Head of caudate nucleus (tissue), 42 donors: Measurements from ENCODE around the gene EPHB6.

Experiments used
- DNase-seq, 42 donors: peaks; one replicate each; pipeline versions ENCODE4 v3.0.0 to v3.0.0-alpha.2; 2020 to 2021; ENCODE audit warnings: mixed read lengths in 7 of 42
- intact Hi-C: fragments of 100-400 bp; cut with DNase I; formaldehyde crosslinking; loops from one replicate; pipeline ENCODE4 v1.15.0; 2022

The EPHB6 gene

DNA sequence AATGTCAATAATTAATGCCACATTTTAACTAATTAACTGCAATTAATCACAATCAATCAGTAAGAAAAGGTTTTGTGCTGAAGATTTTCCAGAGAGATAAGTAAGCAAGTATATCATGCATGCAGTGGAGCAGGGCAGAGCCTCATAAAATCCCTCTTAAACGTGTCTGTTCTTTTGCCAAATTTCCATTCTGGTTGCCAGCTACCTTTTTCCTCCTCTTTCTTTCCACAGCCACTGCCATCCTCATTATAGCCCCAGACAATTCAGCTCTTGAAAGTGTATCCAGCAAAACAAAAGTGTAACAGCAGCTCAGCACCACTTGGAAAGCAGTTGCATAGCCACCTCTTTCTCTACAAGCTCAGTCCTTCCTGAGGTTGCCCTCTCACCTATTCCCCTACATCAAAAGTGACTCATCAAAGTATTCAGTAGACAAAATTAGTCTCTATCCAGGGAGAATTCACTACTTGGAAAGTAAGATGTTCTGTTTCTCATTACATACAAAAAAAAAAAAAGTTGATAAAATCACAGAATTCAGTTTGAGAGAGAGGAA is 26.9 kb upstream of the EPHB6 start:
- intact Hi-C loops = no loop called here
- DNase-seq = no peak

DNA sequence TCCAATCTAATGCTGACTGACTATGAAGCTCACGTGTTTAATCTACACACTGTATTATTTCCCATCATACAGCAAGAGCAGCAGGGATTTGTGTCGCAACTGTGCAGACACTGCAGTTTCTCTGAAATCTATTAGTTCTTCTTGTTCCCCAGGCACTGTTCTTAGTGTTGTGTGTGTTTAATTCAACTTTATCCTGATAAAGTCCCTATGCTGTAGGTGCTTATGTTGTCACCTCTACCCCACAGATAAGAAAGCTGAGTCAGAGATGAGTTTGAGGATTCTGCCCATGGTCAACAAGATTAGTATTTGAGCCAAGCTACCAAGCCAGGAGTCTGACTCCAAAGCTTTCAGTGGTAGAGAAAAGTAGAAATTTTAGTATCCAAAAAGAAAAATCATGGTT is 22.5 kb upstream of the EPHB6 start:
- DNase-seq = no peak
- intact Hi-C loops = no loop called here

DNA sequence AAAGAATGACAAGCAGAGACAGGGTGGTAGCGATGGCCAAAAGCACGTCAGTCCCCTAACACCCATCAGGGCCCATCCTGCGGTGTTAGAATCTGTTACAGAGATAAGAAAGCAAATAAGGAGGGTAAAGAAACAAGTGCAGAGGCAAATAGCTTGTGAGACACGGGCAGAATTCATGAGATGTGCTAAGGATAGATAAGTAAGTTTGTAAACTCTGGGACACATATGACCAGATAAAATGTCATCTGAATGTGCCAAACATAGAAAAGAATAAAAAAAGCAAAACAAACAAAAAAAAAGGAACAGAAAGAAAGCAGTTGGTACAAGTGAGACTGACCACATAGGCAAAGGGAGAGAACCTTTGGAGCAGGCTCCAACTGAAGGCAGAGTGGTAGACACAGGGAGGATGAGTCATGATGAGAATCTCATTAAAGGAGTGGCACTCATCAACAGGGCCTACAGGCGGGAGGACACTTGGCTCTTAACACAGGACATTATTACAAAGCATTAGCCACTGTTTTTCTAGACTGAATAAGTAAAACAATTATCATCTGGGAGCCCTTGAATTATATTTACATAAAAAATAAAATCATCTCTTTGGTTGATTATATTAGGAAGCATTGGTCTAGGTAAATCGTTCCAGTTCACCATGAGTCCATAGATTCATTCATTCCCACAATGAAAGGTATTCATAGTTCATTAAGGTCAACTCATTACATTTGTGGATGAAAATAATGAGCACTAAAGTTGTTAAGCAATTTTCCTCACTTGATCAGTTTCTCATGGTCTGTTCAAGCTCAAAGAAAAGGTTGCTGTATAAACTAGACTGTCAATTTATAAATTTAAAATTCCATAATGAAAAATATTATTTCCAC is 21.5 kb upstream of the EPHB6 start:
- no peak for DNase-seq
- intact Hi-C loops = no loop called here

DNA sequence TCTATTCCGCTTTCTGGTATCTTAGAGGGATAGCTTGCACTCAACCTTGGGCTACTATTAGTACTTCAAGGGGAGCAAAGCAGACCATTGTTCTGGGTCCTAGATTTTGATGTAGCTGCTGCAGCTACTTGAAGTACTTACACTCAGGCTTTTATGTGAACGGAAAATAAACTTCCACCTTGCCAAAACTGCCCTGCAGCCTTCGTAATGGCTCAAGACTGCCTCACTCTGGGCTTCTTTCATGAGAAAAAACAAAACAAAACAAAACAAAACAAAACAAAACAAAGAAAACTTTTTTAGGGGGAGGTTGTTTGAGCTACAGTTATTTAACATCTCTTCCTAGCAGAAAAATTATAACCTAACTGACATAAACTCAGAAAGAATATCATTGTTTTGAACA is 19.4 kb upstream of the EPHB6 start:
- DNase-seq = no peak
- intact Hi-C loops = no loop called here

DNA sequence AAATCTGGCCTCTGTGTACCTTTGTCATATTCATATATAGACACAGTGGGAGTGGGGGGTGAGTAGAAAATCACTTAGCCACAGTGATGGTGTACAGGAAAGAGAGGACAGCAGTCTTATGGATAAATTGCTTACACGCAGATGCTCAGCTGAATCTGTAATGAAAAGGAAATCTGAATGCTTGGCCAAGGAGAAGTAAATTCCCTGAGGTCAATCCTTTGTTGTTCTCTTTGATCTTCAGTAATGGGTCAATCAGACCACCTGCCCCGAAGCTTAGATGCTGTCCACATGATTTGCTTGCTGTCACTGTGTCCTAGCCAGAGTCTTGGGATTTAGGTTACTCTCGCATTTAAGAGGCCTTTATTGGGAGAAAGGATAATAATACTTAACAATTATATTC is 18.4 kb upstream of the EPHB6 start:
- intact Hi-C loops = no loop called here
- no peak for DNase-seq

DNA sequence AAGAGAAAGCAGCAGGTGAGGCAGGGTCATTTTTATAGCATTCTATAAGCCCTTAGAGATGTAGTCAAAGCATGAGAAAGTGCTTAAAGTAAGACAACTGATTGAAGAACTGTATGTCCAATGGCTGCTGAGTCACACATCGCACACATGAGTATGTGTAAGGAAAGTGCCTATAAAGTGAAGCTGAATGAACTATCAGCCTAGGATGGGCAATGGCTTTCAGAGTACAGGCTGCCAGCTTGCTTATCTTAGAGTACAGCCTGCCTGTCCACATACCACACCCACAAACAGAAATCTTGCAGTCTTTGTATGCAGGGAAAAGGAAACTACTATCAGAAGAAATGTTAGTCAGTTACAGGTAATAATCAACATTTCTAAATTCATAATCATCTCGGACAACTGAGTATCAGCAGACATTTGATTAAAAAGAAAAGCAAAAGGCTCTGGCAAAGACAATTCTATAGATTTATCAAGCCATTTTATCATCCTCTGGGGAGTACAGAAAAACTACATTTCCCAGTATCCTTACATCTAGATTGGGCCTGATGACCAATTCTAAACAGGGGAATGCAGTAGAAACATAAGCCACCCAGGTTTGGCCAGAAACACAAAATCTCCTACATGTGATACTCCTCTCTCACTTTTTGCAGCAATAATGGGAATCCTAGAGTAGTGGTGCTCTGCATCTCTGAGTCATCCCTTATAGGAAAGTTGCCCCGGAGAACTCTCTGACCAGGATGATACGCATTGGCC is 16.2 kb upstream of the EPHB6 start:
- no peak for DNase-seq
- intact Hi-C loops = no loop called here

DNA sequence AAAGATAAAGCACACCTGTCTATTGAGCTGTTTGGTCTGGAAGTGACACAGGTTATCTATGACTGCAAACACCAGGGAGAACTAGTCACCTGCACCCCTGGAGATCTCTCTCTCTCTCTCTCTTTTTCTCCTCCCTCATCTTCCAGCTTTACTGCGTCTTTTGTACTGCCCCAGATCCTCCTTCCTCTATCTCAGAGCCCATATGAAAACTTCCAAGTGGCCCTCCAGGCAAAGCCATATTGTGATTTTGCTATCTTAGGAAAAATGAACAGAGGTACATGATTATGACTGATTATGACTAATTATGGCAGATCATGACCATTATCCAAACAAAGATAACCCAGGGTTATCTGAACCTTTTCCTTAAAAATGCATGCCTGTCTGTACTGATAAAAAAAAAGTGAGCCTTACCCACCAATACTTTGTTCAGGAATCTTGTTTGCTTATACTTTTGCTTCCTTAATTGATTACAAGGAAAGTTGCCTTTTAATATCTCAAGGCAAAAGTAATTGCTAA is 12.6 kb upstream of the EPHB6 start:
- DNase-seq = no peak

DNA sequence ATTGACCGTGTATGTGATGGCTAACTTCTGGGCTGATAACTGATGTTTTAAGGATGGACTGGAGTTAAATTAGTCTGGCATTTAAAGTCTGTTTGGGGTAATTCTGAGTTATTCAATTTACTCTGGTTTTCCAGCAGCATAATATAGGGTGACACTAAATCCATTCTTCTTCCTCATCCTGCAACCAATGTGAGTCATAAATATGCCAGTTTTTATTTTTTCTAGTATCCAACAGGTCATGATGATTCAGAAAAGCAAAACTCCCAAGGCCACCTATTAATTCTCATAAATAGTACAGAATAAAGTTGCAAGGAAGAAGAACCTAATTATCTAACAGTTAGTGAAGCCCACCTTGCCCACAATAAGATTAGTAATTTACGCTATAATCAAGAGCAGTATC is 7.5 kb upstream of the EPHB6 start:
- intact Hi-C loops = no loop called here
- DNase-seq = no peak

More for the DNA sequence above, 12.6 kb upstream of the EPHB6 start:
- intact Hi-C loops = no loop called here

DNA sequence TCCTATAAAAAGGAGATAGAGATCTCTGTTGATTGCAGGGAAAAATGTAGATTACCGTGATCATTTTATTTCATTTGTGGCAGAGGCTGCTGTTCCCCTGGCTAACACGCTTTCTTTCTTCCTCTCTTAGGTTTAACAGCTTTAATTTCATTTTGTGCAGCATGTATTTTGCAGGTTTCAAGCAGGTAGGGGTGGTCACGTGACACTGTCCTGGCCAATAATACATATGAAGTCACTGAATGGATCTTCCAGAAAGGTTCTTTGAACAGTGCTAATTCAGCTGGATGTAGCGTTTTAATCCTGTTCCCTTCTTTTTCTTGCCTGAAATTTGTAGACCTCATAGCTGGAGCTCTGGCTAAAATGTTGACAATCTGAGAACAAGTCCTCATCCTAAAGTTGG is 3.6 kb upstream of the EPHB6 start:
- no peak for DNase-seq
- intact Hi-C loops = loop anchor here (10.0 kb wide), 2 partner anchors 154 to 364 kb away; no protein-coding TSS in a partner anchor

DNA sequence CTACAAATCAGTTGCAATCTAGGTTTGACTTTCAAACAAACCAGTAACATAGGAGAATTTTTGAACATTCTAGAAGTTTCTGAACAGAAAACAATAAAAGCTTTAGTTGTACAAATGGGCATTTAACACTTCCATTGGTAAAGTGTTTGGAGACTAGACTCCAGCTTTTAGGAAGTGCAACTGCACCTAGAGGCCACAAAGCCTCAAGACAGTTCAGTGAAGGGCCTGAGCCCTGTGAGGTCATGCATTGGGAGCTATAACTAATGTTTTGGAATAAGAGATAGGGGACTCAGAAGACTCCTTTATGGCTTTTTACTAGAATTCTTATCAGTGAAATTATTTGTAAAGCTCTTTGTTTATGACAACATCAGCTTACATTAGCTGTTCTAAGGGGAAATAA is 3.0 kb upstream of the EPHB6 start:
- DNase-seq = no peak
- intact Hi-C loops = loop anchor here (10.0 kb wide), 2 partner anchors 153 to 363 kb away; no protein-coding TSS in a partner anchor

DNA sequence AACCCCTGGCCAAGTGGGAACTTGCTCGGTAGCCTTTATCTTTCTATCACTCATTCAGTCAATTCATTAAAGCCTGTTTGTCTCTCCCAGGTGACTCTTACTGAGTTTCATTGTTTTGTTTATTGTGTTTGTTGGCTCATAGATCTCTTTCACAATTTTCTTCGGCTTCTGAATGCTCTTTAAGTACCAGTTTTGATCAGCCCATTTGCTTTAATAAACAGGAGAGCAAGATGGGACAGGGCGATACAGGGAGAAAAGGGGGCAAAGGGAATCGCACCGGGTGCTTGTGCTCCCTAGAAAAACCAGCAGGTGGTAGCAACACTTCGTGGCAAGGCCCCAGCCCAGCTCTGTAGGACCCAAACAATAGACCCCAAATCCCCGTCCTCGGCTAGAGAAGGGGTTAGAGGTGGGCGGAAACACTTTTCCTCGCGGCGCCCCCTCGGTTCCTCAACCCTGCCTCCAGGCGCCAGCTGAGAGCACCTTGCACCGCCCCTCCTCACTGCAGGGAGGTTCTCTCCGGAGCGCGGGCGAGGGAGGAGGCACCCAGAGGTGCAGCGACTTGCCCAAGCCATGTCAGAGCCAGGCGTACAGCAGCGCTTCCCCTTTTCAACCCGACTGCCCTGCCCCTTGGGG is 1.0 kb upstream of the EPHB6 start:
- intact Hi-C loops = loop anchor here (10.0 kb wide), 2 partner anchors 151 to 361 kb away; no protein-coding TSS in a partner anchor
- peak; percentile 60 to 88 (median 73) for DNase-seq

DNA sequence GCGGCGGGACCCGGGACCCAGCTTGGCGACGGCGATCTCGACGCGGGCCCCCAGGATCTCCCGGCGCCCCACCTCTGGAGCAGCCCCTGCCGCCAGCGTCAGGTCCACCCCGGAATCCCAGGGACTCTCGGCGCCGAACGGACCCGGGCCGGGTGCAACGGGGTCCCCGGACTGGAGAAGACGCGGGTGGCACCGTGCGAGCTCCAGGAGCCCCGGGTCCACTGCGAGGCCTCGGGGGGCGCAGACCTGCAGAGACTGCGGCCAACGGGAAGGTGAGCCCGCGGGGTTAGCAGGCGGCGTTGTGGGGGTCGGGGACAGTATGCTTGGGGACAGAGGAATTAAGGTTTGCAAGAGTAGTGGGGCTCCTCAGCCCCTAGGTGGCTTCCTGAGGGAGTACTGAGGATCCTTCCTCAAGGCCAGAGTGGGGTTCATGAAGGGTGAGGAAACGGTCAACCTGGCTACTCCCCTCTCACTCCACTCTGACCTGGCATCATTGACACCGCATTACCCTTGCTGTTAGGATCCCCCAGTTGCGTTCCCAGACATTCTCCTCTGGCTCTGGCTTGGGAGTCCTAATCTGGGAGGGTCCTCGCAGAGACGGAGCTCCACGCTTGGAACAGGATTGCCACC is 353 bp downstream of the EPHB6 start:
- intact Hi-C loops = loop anchor here (10.0 kb wide), 2 partner anchors 150 to 360 kb away; no protein-coding TSS in a partner anchor
- peak in 3 of 42 donors; percentile 8 to 36 (median 11) for DNase-seq

DNA sequence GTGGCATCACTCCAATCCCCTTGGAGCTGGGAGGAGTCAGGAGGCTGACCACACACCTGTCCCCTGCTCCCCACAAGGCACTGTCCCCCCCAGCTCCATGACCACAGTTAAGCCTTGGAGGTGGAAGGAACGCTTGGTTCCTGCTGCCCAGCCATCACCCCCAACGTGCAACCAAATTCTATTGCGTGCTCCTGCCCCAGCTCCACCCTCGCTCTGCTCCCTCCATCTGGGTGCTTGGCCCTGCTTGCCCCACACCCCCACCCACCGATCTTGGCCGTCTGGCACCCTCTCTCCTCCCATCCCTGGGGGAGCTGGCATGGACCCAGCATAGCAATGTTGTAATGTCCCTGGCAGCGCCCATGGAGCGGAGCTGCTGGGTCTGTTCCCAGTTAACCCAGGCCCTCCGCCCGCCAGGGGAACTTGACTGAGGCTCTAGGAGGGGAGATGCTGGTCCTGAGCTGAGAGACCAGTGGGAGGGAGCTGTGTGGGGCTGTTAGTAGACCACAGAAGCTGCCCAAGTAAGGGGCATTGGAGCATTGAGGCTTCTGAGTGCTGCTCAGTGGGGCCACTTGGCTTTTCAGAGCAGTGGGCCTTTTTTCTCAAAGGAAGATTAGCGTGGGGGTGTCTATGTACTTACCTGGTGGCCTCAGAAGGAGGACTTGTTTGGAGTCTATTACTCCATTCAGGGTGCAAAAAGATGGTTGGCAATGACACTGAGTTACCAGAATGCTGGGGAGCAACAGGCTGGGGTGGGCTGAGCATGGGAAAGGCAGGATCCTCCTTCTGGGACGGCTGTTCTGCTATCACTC is 1.1 kb downstream of the EPHB6 start:
- peak in 29 of 42 donors; percentile 35 to 79 (median 55) for DNase-seq

DNA sequence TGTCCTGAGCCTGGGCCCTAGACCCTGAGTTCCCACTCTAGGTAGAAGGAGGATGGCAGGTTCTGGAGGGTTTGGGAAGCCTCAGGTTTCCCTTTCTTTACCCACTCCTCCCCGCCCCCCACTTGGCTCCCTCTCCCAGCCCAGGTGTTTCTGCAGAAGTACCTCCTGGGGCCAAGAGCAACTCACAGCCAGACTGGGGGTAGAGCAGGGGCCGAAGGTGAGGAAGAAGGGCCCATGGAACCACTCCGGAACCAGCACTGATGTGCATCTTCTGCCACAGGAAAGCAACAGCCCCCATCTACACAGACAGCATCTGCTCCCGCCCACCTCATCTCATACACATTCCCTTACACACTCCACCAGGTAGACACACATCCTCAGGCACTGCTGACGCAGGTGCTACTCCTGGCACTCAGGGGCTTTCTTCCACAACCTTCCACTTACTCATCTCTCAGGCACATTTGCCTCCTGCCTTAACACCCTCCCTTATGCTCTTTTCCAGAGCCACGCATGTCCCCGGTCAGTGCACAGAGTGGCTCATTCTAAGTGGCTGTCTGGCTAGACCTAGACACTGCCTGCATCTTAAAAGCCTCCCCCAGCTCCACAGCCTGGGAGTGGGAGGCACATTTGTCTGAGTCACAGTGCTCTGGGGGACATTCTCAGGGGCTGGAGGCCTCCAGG is 1.8 kb downstream of the EPHB6 start:
- intact Hi-C loops = loop anchor here (10.0 kb wide), 2 partner anchors 148 to 358 kb away; no protein-coding TSS in a partner anchor
- DNase-seq = peak in 31 of 42 donors; percentile 25 to 87 (median 64)

More for the DNA sequence above, 1.1 kb downstream of the EPHB6 start:
- intact Hi-C loops = loop anchor here (10.0 kb wide), 2 partner anchors 149 to 359 kb away; no protein-coding TSS in a partner anchor

DNA sequence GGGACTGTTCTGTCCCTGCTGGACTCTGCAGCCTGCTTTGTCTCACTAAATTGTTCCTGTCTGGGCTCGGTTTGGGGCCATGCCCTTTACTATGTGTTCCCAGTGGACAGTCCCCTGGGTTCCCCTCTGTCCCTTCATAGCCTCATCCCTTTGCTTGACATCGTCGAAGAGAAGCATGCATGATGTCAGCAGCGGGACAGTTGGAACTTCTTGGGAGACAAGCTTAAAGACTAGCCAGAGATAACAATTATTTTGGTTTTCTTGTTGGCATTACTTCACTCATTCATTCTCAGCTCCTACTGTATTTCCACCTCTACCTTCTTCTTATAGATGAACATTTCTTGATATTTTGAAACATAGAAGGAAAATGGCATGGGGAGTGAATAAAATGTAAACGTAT is 2.7 kb downstream of the EPHB6 start:
- no peak for DNase-seq
- intact Hi-C loops = loop anchor here (10.0 kb wide), 2 partner anchors 147 to 357 kb away; no protein-coding TSS in a partner anchor

DNA sequence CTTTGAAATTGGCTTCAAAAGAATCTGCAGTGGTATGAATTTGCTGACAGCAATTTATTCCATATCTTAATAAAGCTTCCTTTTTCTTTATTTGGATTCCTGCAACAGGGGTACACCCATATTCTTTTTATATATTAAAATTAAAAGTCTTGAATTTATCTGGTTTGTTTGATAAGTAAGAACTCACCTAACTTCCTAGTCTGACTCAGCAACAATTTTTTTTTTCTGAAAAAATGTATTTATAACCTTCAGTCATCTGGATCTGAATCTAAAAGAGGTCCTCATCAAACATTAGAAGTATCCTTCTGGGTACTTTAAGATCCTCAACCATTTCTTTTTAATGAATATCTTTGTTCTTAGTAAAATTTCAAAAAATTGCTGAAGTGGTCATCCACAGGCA is 4.5 kb downstream of the EPHB6 start:
- DNase-seq = no peak
- intact Hi-C loops = loop anchor here (10.0 kb wide), 2 partner anchors 145 to 355 kb away; no protein-coding TSS in a partner anchor

DNA sequence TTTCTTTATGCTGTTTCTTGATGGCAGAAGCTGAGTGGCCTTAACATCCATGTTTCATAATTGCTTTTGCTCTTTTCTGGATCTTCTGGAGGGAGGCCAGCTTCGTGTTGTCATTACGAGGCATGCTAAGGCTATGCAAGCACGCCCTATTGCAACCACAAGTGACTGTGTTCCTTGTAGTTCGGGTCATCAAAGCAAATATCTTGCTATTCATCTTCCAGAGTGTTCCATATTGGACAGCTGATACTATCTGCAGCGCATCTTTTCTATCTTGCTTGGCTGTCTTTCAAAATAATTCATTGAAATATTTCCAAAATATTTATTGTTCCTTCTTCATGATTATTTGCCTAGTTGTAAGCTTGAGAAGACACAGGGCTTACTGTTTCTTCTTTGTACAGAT is 5.0 kb downstream of the EPHB6 start:
- intact Hi-C loops = loop anchor here (10.0 kb wide), 2 partner anchors 145 to 355 kb away; no protein-coding TSS in a partner anchor
- DNase-seq = no peak
